IPS DF 6.9 (cell line): Measurements from ENCODE around the gene ZNF175.

Experiments used
- DNase-seq: peaks from one replicate; pipeline ENCODE4 v3.0.0-alpha.2; 2013; ENCODE audit warnings: low read depth, low spot score
- H3K27ac ChIP-seq: one replicate; pipeline ENCODE4 v1.5.1; 2013; ENCODE audit warnings: low read length, control low read depth
- H3K27me3 ChIP-seq: 2 replicates; pipeline ENCODE4 v1.6.1; 2013; ENCODE audit warnings: mild to moderate bottlenecking, low read length; ENCODE audit not compliant: control insufficient read depth, insufficient read depth
- H3K36me3 ChIP-seq: 2 replicates; pipeline ENCODE4 v1.6.1; 2013; ENCODE audit warnings: low read length; ENCODE audit not compliant: control insufficient read depth, insufficient read depth
- H3K4me1 ChIP-seq: 2 replicates; pipeline ENCODE4 v1.6.1; 2013; ENCODE audit warnings: low read length; ENCODE audit not compliant: control insufficient read depth, insufficient read depth
- H3K4me3 ChIP-seq: 2 replicates; pipeline ENCODE4 v1.5.1; 2013; ENCODE audit warnings: mild to moderate bottlenecking, low read length
- H3K9me3 ChIP-seq: 2 replicates; pipeline ENCODE4 v1.6.1; 2013; ENCODE audit warnings: low read length, inconsistent platforms; ENCODE audit not compliant: control insufficient read depth, insufficient read depth
- WGBS: extraction: QIAGEN DNeasy Blood & Tissue Kit; methylation state at CpG from one replicate; pipeline ENCODE4 v1.1.7; 2013; ENCODE audit warnings: mixed read lengths, missing lambda C conversion rate; ENCODE audit not compliant: insufficient read length, insufficient coverage; 5-methylcytosine and 5-hydroxymethylcytosine counted together

ZNF175 gene

GRCh38 chr19:51550848-51551672 lies 20.0 kb upstream of the ZNF175 start:
- no peak for DNase-seq
- Histone ChIP-seq H3K4me3 (no peak overlapping the region), H3K27ac (no peak overlapping the region), H3K36me3 (no peaks in the 10 kb centered on the region), H3K27me3 (no peaks in the 10 kb centered on the region), H3K9me3 (no peaks in the 10 kb centered on the region), H3K4me1 (no peaks in the 10 kb centered on the region)
- no CpG with 5 or more reads among the region's 20 CpGs for WGBS

- Histone ChIP-seq H3K36me3 (no peaks in the 10 kb centered on the region), H3K9me3 (no peaks in the 10 kb centered on the region), H3K4me1 (no peaks in the 10 kb centered on the region), H3K4me3 (no peak overlapping the region), H3K27ac (no peak overlapping the region), H3K27me3 (no peaks in the 10 kb centered on the region)
- no CpG with 5 or more reads among the region's 3 CpGs for WGBS
- DNase-seq: no peak
These were observed 19.2 kb upstream of the ZNF175 start for GRCh38 chr19:51551673-51552432.

GRCh38 chr19:51552608-51552995 lies 18.5 kb upstream of the ZNF175 start:
- Histone ChIP-seq H3K4me3 (no peak overlapping the region), H3K9me3 (no peaks in the 10 kb centered on the region), H3K27me3 (no peaks in the 10 kb centered on the region), H3K36me3 (no peaks in the 10 kb centered on the region), H3K4me1 (no peaks in the 10 kb centered on the region), H3K27ac (no peak overlapping the region)
- no CpG with 5 or more reads among the region's 1 CpG for WGBS
- no peak for DNase-seq

GRCh38 chr19:51552996-51553725 lies 17.9 kb upstream of the ZNF175 start:
- H3K9me3 ChIP-seq: no peaks in the 10 kb centered on the region
- no peak overlapping the region for H3K27ac ChIP-seq
- WGBS: no CpG with 5 or more reads among the region's 20 CpGs
- no peaks in the 10 kb centered on the region for H3K36me3 ChIP-seq
- no peaks in the 10 kb centered on the region for H3K27me3 ChIP-seq
- H3K4me1 ChIP-seq: no peaks in the 10 kb centered on the region
- peak; percentile 95 for DNase-seq
- no peak overlapping the region for H3K4me3 ChIP-seq

GRCh38 chr19:51559240-51559639 lies 11.8 kb upstream of the ZNF175 start:
- Histone ChIP-seq H3K36me3 (no peaks in the 10 kb centered on the region), H3K4me1 (no peaks in the 10 kb centered on the region), H3K4me3 (no peak overlapping the region), H3K27me3 (no peaks in the 10 kb centered on the region), H3K9me3 (no peaks in the 10 kb centered on the region), H3K27ac (no peak overlapping the region)
- no CpG with 5 or more reads among the region's 1 CpG for WGBS
- no peak for DNase-seq

GRCh38 chr19:51560339-51560738 lies 10.7 kb upstream of the ZNF175 start:
- no peak for DNase-seq
- Histone ChIP-seq H3K9me3 (no peaks in the 10 kb centered on the region), H3K4me3 (no peak overlapping the region), H3K36me3 (no peaks in the 10 kb centered on the region), H3K27me3 (no peaks in the 10 kb centered on the region), H3K4me1 (0 out of 2 replicates have a peak, but pooled peaks cover 1% of the 10 kb centered on the region), H3K27ac (no peak overlapping the region)
- WGBS: no CpG with 5 or more reads among the region's 4 CpGs

DNA sequence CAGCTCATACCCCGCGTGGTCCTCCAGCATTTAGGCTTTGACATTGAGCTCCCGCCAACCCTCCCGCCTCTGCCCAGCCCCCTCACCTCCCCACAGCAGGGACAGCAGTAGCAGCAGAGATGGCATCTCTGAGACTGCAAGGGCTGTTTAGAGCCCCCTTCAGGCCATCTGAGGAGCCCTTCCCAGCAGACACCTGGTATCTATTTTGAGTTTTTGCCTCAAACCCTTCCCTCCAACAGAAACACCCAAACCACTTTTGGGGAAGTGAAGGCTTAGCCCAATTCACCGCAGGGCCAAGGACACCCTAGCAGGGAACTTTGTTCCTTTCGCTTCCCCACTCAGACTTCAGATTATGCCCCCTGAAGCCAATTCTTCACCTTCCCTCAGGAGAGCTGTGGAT lies 6.3 kb upstream of the ZNF175 start:
- no peaks in the 10 kb centered on the region for H3K9me3 ChIP-seq
- H3K4me1 ChIP-seq: 0 out of 2 replicates have a peak, but pooled peaks cover 1% of the 10 kb centered on the region
- no peak overlapping the region for H3K27ac ChIP-seq
- H3K27me3 ChIP-seq: peaks cover 1% of the 10 kb centered on the region; the same call in 1 of the 2 replicates
- no peak for DNase-seq
- no peaks in the 10 kb centered on the region for H3K36me3 ChIP-seq
- H3K4me3 ChIP-seq: no peak overlapping the region
- WGBS: no CpG with 5 or more reads among the region's 6 CpGs

DNA sequence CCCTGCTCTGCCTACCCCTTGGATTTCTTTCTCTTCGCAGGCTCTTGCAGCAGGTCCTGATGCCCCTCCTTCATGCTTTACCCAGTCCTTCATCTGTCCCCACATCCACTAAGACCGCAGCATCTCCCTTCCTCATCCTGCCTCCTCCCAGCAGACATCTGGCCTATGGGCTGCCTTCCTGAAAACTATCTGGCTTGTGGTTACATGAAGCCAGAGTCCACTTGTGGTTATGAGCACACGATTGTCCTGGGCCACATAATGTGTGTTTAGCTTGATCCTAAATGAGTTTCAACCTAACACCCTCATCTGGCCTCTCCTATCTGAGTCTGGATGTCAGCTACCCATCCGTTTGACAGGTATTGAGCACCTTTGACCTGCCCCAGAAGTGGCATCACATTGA lies 5.5 kb upstream of the ZNF175 start:
- WGBS: no CpG with 5 or more reads among the region's 4 CpGs

GRCh38 chr19:51566489-51567100 lies 4.5 kb upstream of the ZNF175 start:
- Histone ChIP-seq H3K4me3 (no peak overlapping the region), H3K27me3 (peaks cover 1% of the 10 kb centered on the region; the same call in 1 of the 2 replicates), H3K27ac (no peak overlapping the region), H3K9me3 (no peaks in the 10 kb centered on the region), H3K4me1 (0 out of 2 replicates have a peak, but pooled peaks cover 1% of the 10 kb centered on the region), H3K36me3 (no peaks in the 10 kb centered on the region)
- no CpG with 5 or more reads among the region's 8 CpGs for WGBS
- no peak for DNase-seq

More for the DNA sequence above, 5.5 kb upstream of the ZNF175 start:
- Histone ChIP-seq H3K27me3 (peaks cover 1% of the 10 kb centered on the region; the same call in 1 of the 2 replicates), H3K9me3 (no peaks in the 10 kb centered on the region), H3K27ac (no peak overlapping the region), H3K4me3 (no peak overlapping the region), H3K36me3 (no peaks in the 10 kb centered on the region), H3K4me1 (0 out of 2 replicates have a peak, but pooled peaks cover 1% of the 10 kb centered on the region)
- DNase-seq: no peak

DNA sequence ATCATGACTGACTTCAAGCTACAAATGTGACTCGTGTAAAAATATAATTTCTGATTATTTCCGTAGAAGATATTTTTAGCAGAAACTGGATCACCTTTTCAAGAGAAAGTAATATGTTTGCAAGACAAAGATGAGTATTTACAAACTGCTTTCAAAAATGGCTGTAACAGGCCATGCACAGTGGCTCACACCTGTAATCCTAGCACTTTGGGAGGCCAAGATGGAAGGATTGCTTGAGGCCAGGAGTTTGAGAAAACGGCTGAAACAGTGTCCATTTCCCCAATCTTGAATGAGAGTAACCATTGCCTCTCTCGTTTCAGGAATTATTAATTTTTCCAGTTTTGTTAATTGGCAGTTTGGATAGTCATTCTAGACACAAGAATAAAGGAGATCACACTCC lies 3.5 kb upstream of the ZNF175 start:
- DNase-seq: no peak
- WGBS: no CpG with 5 or more reads among the region's 4 CpGs

More for the DNA sequence above, 3.5 kb upstream of the ZNF175 start:
- peaks cover 1% of the 10 kb centered on the region; the same call in 1 of the 2 replicates for H3K27me3 ChIP-seq
- no peak overlapping the region for H3K4me3 ChIP-seq
- no peaks in the 10 kb centered on the region for H3K36me3 ChIP-seq
- no peak overlapping the region for H3K27ac ChIP-seq
- no peaks in the 10 kb centered on the region for H3K9me3 ChIP-seq
- H3K4me1 ChIP-seq: 0 out of 2 replicates have a peak, but pooled peaks cover 1% of the 10 kb centered on the region
